ENCODE data around the gene PAX2. TPM values are rescaled to one million over a fixed set of nuclear protein-coding genes. Genes with fewer than 3 reads are reported as not detected.

The PAX2 gene
- total RNA-seq, 4 donors from 2014 or later, result not detected

GRCh38 chr10:100810835-100811116, 65.4 kb downstream of the PAX2 start:
- Histone ChIP-seq H3K4me3 (no peak overlapping the region), H3K27me3 (peaks cover 0 to 92% (median 3%) of the 10 kb centered on the region in 4 donors), H3K27ac (replicated peaks in 1 of 4) (no peak overlapping the region), H3K36me3 (no peaks in the 10 kb centered on the region), H3K9me3 (no peaks in the 10 kb centered on the region), H3K4me1 (no peaks in the 10 kb centered on the region)
- DNase-seq (ENCODE audit: extremely low spot score), result no peak
- TF ChIP-seq POLR2A (IDR thresholded peaks at IDR 0.05; ENCODE audit: low read depth) (no peak), POLR2AphosphoS5 (IDR thresholded peaks at IDR 0.05) (no peak), EP300 (IDR thresholded peaks at IDR 0.05) (no peak), CTCF (IDR thresholded peaks at IDR 0.05) (no peak)
- WGBS, result 93% methylated on average over 7 of the region's 7 CpGs
- intact Hi-C loops (cut with DNase I), result no loop called here

GRCh38 chr10:100811261-100811660, 65.9 kb downstream of the PAX2 start:
- H3K9me3 ChIP-seq, result no peaks in the 10 kb centered on the region
- intact Hi-C loops (cut with DNase I), result no loop called here
- WGBS, result 89% methylated on average over 1 of the region's 1 CpG

GRCh38 chr10:100811752-100812750, 66.7 kb downstream of the PAX2 start:
- Histone ChIP-seq H3K27me3 (peaks cover 0 to 90% (median 3%) of the 10 kb centered on the region in 4 donors), H3K9me3 (no peaks in the 10 kb centered on the region), H3K27ac (replicated peaks in 1 of 4) (no peak overlapping the region), H3K36me3 (no peaks in the 10 kb centered on the region), H3K4me1 (no peaks in the 10 kb centered on the region), H3K4me3 (no peak overlapping the region)
- TF ChIP-seq EP300 (IDR thresholded peaks at IDR 0.05) (no peak), CTCF (IDR thresholded peaks at IDR 0.05) (no peak), POLR2AphosphoS5 (IDR thresholded peaks at IDR 0.05) (no peak), POLR2A (IDR thresholded peaks at IDR 0.05; ENCODE audit: low read depth) (no peak)
- no peak for DNase-seq (ENCODE audit: extremely low spot score)
- WGBS, result 75% methylated on average over 15 of the region's 16 CpGs
- intact Hi-C loops (cut with DNase I), result no loop called here

More at GRCh38 chr10:100811261-100811660, 65.9 kb downstream of the PAX2 start:
- H3K27ac ChIP-seq (replicated peaks in 1 of 4), result no peak overlapping the region
- no peak for DNase-seq (ENCODE audit: extremely low spot score)
- H3K36me3 ChIP-seq, result no peaks in the 10 kb centered on the region
- no peak overlapping the region for H3K4me3 ChIP-seq
- H3K4me1 ChIP-seq, result no peaks in the 10 kb centered on the region
- TF ChIP-seq EP300 (IDR thresholded peaks at IDR 0.05) (no peak), POLR2AphosphoS5 (IDR thresholded peaks at IDR 0.05) (no peak), POLR2A (IDR thresholded peaks at IDR 0.05; ENCODE audit: low read depth) (no peak), CTCF (IDR thresholded peaks at IDR 0.05) (no peak)
- H3K27me3 ChIP-seq, result peaks cover 0 to 90% (median 3%) of the 10 kb centered on the region in 4 donors

GRCh38 chr10:100812978-100813377, 67.6 kb downstream of the PAX2 start:
- Histone ChIP-seq H3K4me3 (no peak overlapping the region), H3K4me1 (no peaks in the 10 kb centered on the region), H3K9me3 (no peaks in the 10 kb centered on the region), H3K36me3 (no peaks in the 10 kb centered on the region), H3K27me3 (peaks cover 0 to 90% (median 7%) of the 10 kb centered on the region in 4 donors), H3K27ac (replicated peaks in 1 of 4) (no peak overlapping the region)
- intact Hi-C loops (cut with DNase I), result no loop called here
- WGBS, result 86% methylated on average over 6 of the region's 6 CpGs
- TF ChIP-seq EP300 (IDR thresholded peaks at IDR 0.05) (no peak), CTCF (IDR thresholded peaks at IDR 0.05) (no peak), POLR2AphosphoS5 (IDR thresholded peaks at IDR 0.05) (no peak), POLR2A (IDR thresholded peaks at IDR 0.05; ENCODE audit: low read depth) (no peak)
- DNase-seq (ENCODE audit: extremely low spot score), result no peak
